C4-2B (cell line): Measurements from ENCODE around the gene GRB7.

Experiments
- ZFX ChIP-seq: fragments of 450-650 bp; IDR thresholded peaks from 2 replicates; pipeline ENCODE4 v1.6.1; 2017
- TF ChIP-seq, protein P1 (sequence below): fragments of 450-650 bp; conservative IDR thresholded peaks from 2 replicates; pipeline ENCODE4 v1.5.1; 2017; ENCODE audit warnings: mild to moderate bottlenecking

DNA sequence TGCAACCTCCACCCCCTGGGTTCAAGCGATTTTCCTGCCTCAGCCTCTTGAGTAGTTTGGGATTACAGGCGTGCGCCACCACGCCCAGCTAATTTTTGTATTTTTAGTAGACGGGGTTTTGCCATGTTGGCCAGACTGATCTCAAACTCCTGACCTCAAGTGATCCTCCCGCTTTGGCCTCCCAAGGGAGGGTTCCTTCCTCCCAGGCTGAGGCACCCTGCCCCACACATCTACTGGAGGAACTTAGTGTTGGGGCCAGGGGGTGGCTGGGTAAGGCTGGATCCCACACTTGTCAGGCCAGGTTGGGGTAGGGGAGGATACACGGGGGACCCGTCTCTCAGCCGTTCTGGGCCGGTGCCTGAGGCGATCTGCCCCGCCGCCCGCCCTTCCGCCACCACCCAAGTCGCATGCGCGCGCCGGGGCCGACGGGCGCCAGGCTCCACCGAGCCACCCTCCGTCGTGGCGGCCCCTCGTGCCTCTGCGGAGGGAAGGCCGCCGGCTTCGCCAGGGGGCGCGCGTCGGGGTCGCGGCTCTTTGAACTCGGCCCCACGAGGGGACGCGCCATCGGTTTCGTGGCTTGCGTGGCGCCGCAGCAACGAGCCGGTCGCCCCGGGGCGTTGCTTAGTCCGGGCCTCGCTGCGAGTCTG, 15.9 kb downstream of the GRB7 start:
- TF ChIP-seq, protein P1, sequence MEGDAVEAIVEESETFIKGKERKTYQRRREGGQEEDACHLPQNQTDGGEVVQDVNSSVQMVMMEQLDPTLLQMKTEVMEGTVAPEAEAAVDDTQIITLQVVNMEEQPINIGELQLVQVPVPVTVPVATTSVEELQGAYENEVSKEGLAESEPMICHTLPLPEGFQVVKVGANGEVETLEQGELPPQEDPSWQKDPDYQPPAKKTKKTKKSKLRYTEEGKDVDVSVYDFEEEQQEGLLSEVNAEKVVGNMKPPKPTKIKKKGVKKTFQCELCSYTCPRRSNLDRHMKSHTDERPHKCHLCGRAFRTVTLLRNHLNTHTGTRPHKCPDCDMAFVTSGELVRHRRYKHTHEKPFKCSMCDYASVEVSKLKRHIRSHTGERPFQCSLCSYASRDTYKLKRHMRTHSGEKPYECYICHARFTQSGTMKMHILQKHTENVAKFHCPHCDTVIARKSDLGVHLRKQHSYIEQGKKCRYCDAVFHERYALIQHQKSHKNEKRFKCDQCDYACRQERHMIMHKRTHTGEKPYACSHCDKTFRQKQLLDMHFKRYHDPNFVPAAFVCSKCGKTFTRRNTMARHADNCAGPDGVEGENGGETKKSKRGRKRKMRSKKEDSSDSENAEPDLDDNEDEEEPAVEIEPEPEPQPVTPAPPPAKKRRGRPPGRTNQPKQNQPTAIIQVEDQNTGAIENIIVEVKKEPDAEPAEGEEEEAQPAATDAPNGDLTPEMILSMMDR: no peak
- TF ChIP-seq ZFX: no peak
